HG03439 (cell line): Measurements from ENCODE around the gene NTN3.
A peak's percentile ranks its signal among the peaks of the same experiment; 100 is the strongest.
"Not testable (repeated sequence)": the region's sequence is repeated elsewhere in the genome, so short reads cannot be mapped to it uniquely, and the experiment has no call there.

Source experiments
- ATAC-seq: cut with Tn5 transposase; IDR thresholded peaks from one replicate; pipeline ENCODE4 v1.9.1; 2021; ENCODE audit warnings: mild to moderate bottlenecking, moderate library complexity; ENCODE audit not compliant: unreplicated experiment

NTN3 gene

GRCh38 chr16:2476741-2477140 lies 5.6 kb downstream of the NTN3 start:
- ATAC-seq = no peak

- no peak for ATAC-seq
Observed at GRCh38 chr16:2477327-2477726, 6.2 kb downstream of the NTN3 start.

GRCh38 chr16:2478279-2478678 lies 7.2 kb downstream of the NTN3 start:
- no peak for ATAC-seq

GRCh38 chr16:2479996-2480395 lies 8.9 kb downstream of the NTN3 start:
- ATAC-seq = not testable (repeated sequence)

- ATAC-seq = no peak
Observed at GRCh38 chr16:2480948-2481347, 9.9 kb downstream of the NTN3 start.

- ATAC-seq = no peak
Observed at GRCh38 chr16:2481676-2482075, 10.6 kb downstream of the NTN3 start.

GRCh38 chr16:2482249-2482648 lies 11.2 kb downstream of the NTN3 start:
- ATAC-seq = no peak

- no peak for ATAC-seq
Observed at GRCh38 chr16:2482708-2483534, 11.8 kb downstream of the NTN3 start.

GRCh38 chr16:2483939-2484897 lies 13.1 kb downstream of the NTN3 start:
- no peak for ATAC-seq

- ATAC-seq = no peak
Observed at GRCh38 chr16:2484898-2485508, 13.9 kb downstream of the NTN3 start.

GRCh38 chr16:2485811-2486507 lies 14.9 kb downstream of the NTN3 start:
- ATAC-seq = no peak

- peak; percentile 64 for ATAC-seq
Observed at GRCh38 chr16:2486645-2487516, 15.8 kb downstream of the NTN3 start.

- no peak for ATAC-seq
Observed at GRCh38 chr16:2487517-2487842, 16.4 kb downstream of the NTN3 start.

- ATAC-seq = no peak
Observed at GRCh38 chr16:2487903-2488531, 16.9 kb downstream of the NTN3 start.

GRCh38 chr16:2489581-2489980 lies 18.5 kb downstream of the NTN3 start:
- ATAC-seq = no peak

- ATAC-seq = no peak
Observed at GRCh38 chr16:2490190-2491105, 19.4 kb downstream of the NTN3 start.

- no peak for ATAC-seq
Observed at GRCh38 chr16:2492292-2492691, 21.2 kb downstream of the NTN3 start.

- no peak for ATAC-seq
Observed at GRCh38 chr16:2493605-2494004, 22.5 kb downstream of the NTN3 start.
